GM12891 (cell line): ENCODE results near the gene PPM1M.

Source experiments
- PAX5 ChIP-seq: IDR thresholded peaks from 2 replicates; pipeline ENCODE4 v1.6.1; 2011; ENCODE audit warnings: low read length, moderate library complexity, mild to moderate bottlenecking; ENCODE audit not compliant: insufficient read depth, severe bottlenecking
- POLR2A ChIP-seq: IDR thresholded peaks from 2 replicates; pipeline ENCODE4 v1.6.1; 2011; ENCODE audit warnings: low read depth, low read length, control low read depth
- POLR2AphosphoS5 ChIP-seq: IDR thresholded peaks from 2 replicates; pipeline ENCODE4 v1.6.1; 2011; ENCODE audit warnings: low read depth, low read length, control low read depth

DNA sequence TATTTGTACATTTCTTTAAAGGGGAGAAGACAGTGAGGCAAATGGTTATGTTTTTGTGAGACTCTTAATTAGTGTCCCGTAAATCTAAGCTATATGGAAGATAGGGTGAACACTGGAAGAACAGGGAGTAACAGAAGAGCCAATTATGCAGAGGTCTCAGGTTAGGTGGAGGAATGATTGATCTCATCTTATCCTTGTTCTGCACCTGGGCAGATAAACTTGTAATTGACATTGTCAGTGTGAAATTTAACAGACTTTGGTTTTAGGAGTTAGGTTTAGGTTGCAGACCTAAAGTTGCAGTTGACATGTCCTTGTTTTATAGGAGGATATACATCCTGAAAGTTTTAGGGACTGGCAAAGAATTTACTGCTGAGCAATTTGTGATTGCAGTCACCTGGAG lies 3.5 kb upstream of the PPM1M start:
- TF ChIP-seq PAX5 (no peak), POLR2A (no peak), POLR2AphosphoS5 (no peak)
